DMS153 treated with DMSO at 0.1 percent for 48 hours (cell line): ENCODE measurements around the gene SLC9A9.

ENCODE experiments used
- DNase-seq: peaks from one replicate; lab custom pipeline; 2025; ENCODE audit not compliant: unreplicated experiment; lab: John Stamatoyannopoulos, UW

Gene SLC9A9

DNA sequence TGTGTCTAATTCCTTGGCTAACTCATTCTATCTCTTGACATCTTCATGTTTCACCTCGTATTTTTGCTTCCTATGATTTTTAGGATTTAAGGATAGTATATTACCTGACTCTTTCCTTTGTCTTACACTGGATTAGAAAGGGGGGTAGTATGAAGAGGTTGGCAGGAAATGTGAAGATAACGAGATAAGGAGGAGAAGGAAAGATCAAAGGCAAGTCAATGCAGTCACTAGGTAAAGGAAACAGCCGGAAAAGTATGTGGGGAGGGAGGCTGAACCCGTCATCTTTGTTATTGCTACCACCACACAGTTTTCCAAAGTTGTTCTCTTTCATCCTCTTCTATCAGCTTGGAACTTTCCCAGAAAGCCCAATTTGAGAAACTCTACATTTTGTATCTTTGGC lies 90.6 kb downstream of the SLC9A9 start:
- no peak for DNase-seq

DNA sequence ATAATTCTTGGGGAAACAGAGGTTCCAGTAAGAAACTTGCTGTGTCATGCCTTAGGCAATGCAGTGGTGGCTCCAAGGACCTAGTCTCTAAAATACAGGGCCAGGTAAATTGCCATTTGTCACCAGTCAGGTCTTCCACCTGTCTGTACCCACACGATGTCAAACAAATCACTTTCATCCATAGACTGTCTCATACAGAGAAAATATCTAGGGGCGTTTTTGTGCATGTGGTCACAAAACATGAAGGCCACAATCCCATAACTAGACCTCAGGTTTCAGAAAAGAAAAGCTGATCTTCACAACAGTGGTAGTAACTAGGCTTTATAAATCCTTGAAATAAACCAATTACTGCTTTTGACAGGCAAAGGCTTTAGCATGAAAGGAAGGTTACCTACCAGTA lies 92.3 kb downstream of the SLC9A9 start:
- no peak for DNase-seq

DNA sequence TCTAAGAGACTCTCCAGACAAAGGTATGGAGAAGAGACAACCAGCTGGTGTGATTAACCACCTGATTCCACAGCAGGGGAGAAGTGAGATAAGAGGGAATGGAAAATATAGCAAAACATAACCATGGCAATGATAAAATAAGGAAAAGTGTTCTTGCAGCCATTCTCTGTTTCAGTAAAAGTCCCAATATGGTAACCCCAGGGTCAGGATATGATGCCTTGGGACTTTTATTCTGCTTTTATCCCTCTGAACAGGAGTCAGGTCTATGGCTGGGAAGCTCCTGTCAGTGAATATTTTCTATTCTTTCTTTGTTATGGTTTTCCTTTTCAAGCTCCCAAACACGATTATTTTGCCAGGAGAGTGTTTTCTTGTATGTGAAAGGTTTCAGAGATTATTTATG lies 94.2 kb downstream of the SLC9A9 start:
- DNase-seq: no peak

DNA sequence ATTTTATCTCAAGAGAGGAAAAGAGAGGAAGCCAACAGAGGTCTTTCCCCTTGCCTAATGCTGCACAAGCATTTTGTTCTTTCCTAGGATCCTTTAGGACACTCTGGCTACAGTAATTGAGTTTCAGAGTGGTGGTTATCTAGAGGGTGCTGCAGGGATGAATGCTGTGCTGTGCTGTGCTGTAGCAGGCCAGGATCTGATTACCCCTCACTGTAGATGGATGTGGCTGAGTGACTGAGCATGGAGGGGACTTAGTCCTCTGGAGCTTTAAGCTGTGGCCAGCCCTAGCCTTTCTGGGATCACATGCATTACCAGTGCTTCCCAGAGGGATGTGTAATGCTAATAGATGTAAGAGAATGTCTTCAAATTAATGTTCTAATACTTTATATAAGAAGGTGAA lies 94.8 kb downstream of the SLC9A9 start:
- DNase-seq: no peak

DNA sequence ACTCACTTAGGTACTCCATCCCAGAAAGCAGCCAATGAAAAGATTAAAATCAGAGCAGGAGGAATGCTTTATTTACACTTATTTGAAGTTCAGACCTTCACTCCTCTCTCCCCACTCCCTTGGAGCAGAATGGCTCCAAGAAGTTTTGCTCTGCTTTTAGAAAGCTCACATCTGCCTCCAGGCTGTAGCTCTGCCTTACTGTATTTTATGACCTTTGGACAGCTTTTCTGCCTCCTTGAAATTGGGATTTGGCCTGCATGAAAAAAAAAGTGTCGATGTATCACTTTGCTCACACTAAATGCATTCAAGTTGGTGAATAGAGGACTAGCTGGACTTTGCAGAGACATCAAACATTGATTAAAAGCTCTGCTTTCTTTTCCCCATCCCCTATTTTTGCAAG lies 95.3 kb downstream of the SLC9A9 start:
- DNase-seq: no peak

DNA sequence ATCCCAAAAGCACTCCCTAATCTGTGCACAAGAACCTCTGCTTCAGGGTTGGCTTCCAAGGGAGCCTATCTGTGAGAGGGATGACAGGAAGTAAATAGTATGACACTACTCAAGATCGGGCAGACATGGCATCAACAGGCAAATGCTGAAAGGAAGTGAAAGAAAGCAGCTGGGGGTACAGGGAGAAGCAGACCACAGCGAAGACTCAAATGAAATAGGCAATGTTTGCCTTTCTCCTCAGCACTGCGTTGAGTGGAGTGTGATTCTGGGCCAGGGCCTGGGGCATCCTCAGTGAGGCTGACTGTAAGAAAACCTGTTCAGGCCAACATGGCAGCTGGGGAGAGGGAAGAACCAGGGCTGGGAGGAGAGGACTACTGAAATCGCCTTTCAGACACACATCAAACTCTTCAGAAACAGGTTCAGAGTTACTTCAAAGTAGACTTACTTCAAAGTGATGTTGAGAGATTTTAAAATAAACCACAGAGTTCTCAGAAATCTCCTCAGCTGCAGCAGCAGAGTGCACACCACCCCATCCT lies 96.6 kb downstream of the SLC9A9 start:
- DNase-seq: no peak

DNA sequence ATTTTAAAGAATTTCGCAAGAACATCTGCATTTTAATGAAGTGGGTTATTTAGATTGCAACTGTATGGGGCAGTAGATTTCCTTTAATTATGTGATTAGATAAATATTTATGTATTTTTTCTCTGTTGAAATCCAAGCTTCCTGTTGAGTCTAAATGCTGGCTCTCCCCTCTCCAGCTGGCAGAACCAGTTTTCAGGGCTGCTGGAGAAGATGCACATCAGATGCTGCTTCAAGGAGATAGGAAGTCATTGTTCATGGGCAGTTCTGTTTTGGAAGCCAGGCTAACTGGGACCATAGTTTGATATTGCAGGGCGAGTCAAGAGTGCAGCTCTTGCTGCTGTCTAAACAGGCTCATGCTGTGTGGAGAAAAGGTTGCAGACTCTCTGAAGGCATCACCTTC lies 97.4 kb downstream of the SLC9A9 start:
- no peak for DNase-seq

DNA sequence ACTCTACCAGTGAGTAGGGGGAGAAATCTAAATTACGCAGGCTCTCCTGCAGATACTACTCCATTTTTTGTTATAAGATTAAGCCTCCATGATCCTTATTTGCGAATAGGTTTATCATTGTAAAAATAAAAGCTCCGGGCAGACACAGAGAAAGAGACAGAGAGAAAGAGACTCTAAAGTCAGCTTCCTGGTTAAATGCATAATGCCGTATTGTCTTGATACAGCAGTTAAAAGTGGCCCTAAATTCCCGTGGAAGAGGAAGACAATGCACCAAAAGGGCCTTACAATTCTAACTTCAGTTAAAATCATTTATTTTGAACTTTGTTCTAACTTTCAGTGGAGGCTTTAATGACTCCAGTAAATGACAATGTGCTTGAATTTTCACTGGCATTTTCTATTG lies 98.3 kb downstream of the SLC9A9 start:
- DNase-seq: no peak

DNA sequence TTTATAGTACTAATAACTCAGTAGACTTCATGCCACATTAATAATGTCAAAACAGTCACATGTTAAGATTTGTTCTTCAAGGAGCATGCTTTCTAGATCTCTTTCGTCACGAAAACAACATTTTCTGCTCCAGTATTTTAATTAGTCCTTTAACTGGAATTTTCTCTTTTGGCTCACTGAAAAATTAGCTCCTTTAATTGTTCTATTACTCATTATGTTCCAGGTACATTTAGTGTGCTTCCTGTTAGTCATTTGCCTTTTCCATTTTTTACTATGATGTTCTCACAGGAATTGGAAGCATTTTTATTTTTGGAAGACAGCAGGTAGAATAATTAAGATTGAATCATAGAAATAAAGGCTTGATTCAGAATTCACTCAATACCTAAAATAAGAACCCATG lies 111.2 kb downstream of the SLC9A9 start:
- DNase-seq: no peak

DNA sequence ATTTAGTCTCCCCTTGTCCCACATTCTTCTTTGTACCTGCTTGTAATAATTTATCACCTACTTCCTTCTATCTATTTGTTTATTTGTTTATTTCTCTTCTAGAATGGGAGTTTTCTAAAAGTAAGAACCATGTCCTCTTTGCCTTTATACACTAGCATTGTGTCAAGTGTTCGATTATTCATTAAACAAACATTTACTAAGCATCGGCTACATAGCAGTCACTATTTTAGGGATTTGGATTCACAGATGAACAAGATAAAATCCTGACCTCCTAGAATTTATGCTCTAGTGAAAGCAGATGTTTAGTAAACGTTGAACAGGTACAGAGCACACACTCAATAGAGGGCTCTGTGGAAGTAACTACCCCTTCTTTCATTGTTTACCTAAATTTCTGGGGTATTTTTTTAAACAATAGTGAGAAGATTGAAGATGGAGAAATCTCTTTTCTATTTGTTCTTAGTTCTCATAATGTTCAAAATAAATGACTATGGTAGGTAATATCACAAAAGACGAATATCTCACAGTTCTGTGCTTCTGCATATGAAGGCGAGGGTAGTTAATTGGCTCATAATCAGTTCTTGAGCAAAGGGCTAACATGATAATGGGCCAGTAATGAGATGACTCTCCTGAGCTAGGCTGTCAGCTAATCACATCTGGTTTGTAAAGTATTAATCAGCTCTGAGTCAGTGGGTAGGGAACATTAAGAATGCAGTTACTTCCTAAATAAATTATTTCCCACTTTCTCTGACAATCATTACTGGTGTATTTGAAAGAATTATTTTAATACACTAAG lies 111.9 kb downstream of the SLC9A9 start:
- no peak for DNase-seq

DNA sequence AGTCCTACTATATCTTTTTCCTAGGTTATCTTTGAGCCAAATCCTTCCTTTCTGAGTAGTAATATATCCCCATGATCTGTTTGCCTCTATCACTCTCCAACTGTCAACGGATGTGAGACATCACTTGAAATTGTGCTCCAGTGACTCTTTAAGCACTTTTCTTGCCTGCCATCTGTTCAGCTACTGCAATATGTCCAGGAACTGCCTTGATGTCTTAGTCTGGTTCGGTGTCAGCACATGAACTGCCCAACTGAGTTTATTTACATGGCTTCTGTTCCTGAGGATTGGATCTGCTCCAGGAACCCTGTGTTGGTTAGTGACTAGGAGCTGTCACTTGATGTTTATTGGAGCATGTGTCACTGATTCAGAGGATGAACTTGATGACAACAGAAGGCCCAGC lies 116.5 kb downstream of the SLC9A9 start:
- no peak for DNase-seq

DNA sequence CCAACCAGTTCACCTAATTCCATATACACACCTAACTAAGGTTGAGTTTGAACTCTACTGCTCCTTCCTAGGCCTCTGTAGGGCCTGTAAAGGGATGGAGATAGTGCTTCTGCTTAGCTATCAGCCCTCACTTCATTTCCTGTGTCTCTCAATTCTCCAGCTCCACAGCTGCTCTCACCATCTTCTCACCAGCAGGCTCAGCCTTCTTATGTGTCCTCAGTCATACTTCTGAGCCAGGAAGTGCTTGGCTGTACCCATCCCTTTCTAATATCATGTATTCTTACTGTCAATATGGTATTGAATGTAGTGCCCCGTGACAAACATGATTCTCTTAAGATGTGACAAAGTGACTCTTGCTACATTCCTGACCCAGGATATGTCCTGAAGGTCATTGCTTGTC lies 116.9 kb downstream of the SLC9A9 start:
- no peak for DNase-seq

DNA sequence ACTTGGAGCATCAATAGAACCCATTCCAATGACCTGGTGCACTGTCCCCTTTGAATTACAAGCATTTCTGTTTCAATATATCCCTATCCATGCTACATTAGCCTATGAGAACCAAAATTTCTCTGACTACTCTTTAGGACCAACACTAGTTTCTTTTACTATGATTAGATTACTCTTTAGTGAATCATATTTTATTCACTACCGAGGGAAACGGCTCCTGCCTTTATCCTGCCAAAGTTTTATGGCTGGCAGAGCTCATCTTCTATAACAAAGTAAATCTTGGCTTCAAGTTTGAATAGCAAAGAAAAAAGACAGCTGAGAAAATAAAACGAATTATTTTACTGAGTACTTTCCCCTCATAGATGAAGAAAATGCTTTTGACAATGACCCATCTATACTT lies 120.9 kb downstream of the SLC9A9 start:
- DNase-seq: no peak

DNA sequence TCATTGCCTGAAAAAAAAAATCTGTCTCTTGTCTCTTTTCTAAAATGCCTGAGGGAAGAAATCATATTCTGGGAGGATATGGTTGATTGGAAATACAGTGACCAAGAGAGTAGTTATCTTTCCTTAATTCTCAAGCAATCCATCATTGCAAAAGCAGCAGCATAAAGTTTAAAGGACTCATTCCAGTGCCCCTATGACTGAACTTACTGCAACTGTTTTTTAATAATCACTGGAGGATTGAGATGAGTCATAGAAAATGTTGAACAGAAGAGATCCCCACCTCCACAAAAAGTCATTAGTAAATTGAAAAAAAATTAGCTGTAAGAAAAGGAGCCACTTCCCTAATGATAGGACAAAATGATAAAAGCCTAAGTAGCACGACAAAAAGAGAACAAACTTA lies 121.5 kb downstream of the SLC9A9 start:
- DNase-seq: no peak

DNA sequence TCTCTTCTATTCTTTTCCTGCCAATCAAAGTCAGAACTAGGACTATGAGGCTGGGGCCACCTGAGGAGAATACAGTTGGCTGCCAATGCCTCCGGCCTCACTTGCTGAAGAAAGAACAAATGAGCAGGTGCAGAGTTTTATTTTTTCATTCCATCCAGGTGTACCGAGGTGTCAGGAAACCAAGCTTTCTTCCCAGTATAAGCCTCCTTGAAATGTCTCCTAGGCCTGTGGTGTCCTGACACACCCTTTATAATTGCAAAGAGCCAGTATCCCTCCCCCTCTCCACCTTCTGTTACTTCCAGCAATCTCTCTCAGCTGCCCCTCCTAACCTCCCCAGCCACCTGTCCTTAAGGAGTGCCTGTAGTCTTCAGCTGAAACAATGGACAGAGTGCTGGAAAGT lies 127.9 kb downstream of the SLC9A9 start:
- DNase-seq: no peak

DNA sequence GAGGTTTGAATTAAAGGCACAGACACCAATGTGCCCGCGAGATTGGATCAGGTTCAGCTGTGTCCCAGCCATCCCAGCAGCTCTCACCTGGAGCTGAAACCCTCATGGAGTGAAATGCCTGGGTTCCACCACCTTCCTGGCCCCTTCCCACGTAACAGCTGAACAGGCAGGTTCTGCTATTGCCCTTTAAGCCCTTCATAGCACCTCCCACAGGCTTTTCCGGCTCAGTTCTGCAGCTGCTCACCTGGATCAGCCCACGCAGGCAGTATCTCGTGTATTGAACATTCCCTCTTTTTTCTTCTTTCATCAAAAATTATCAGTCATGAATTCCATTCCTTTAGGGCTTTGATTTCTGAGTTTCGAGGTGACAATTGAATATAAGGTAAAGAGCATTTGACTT lies 129.8 kb downstream of the SLC9A9 start:
- DNase-seq: no peak

DNA sequence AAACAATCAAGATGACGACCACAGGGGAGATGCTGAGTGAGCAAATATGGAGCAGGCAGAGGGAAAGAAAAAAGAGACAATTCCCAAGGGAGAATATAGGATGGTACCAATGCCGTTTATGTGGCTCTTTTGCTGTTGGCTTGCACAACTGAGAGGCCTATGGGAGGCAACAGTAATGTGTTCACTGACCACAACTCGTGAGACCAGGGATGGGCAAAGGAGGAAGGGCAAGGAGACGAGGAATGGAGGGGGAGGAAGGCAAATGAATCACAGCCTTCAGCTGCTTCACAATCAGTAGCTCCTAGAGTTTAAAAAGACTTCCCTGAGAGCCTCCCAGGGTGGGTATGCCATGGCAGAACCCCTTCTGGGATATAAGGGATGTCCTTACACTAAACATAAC lies 131.5 kb downstream of the SLC9A9 start:
- no peak for DNase-seq

DNA sequence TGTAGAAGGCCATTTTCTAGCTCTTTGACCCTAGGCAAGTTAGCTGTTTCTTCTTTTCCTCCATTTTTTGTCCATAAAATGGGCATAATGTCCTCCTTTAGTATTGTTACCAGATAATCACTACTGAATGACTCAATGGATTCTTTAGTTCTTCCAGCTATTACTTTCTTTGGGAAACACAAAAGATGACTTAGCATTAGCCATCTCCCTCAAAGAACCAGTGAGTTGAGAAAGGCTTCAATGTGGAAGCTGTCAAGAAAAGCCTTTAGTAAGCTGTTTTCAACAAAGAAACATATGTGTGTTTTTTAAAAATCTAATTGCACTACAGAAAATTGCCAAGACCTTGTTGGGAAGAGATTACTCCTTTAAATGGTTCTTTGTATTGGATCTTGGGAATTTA lies 135.7 kb downstream of the SLC9A9 start:
- DNase-seq: no peak

DNA sequence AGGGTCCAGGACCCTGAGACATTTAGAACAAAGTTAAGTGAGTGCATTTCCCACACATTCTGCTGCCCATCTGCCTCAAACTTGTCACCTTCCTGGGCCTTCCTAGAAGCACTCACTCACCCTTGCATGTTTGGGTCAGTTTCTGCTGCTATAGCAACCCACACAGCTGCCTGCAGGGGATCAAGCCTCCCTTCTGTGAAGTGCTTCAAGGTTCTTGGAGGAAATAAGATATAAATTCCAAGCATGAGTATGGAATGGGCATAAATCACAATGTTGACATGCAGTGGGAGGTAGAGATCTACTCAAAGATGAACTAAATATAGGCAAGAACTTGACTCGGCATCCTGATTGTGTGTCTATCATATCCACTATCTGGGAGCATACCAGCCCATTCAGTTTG lies 140.4 kb downstream of the SLC9A9 start:
- no peak for DNase-seq

DNA sequence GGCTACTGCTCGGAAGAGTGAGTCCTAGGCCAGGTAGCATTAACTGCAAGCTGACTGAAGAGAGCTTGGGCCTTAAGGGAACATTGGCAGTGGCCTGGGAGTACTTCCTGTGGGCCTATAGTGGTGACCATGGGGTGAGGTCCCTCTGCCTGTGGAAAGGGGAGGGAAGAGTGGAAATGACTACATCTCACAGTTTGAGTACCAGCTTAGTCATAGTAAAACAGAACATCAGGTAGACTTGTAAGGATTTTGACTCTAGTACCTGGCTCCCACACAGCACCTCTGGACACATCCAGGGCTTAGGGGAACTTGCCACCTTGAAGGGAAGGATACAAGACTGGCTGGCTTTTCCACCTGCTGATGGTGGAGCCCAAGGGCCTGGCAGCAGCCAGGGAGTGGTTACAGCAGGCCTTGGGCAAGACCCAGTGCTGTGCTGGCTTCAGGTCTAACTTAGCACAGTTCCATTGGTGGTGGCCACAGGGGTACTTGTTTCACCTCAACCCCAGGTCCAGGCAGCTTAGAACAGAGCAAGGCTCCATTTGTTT lies 147.8 kb downstream of the SLC9A9 start:
- no peak for DNase-seq

DNA sequence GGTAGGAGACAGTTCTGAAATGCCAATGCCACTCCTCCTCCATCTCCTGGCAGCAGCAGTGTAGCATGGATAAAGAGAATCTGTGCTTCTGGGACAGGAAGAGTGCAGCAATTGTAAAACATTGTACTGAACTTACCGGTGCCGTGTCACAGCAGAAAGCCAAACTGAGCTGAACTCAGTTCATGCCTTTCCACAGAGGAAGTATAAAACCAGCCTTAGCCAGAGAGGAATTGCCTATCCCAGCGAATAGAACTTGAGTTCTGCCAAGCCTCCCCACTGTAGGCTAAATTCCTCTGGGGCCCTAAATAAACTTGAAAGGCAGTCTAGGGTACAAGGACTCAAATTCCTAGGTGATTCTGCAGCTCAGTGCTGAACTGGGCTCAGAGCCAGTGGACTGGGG lies 148.8 kb downstream of the SLC9A9 start:
- no peak for DNase-seq

DNA sequence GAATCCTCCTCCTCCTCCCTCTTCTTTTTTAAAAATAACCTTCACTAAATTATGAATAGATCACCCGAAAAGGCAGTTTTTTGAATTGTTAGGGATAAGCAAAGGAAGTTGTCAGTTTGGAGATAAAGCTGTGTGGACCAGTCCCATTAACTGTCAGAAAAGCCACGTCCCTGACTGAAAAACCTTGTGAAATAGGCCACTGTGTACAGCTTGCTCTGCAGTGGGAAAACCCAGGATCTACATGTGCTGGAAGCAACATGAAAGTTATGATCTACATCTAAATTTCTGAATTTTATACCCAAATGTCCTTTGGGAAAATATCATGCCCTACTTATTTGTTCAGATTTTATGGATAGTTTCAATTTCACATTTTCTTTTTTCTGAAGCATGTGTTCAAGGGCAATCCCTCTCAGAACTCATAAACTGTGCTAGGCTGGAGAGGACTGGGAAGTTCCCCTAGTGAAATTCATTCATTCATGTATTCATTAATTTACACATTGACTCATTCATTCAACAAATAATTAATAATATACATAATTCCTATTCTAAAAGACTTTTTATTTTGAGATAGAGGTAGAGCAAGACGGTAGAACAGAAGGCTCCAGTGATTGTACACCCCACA lies 149.5 kb downstream of the SLC9A9 start:
- DNase-seq: no peak
